ENCODE data around the gene HSBP1.

DNA sequence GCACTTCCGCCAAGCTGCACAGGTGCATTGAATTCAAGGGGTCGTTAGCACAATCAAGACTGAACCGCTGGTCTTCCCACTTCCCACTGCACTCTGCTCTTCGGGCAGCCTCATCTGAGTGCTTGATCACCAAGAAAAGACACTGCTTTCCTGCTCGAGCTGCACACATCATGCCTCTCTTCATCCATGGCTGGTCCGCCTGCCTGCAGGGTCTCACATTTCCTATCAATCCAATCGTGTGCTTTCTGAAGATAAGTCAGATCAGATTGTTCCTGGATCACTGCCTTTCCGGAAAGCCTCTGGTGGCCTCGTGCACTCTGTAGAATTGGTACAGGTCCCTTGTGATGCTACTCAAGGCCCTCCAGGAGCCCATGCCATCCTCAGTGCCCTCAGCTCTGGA lies 30.8 kb upstream of the HSBP1 start:
- TF ChIP-seq GLIS3 (CRISPR knock-in tag; IDR thresholded peaks at IDR 0.05) (no peak), ZC3H10 (CRISPR knock-in tag; IDR thresholded peaks at IDR 0.05) (no peak), ZFP3 (CRISPR knock-in tag; IDR thresholded peaks at IDR 0.05) (no peak), TCF4 (CRISPR knock-in tag; IDR thresholded peaks at IDR 0.05; ENCODE audit: borderline replicate concordance) (no peak)
- TF ChIP-seq, protein P1, sequence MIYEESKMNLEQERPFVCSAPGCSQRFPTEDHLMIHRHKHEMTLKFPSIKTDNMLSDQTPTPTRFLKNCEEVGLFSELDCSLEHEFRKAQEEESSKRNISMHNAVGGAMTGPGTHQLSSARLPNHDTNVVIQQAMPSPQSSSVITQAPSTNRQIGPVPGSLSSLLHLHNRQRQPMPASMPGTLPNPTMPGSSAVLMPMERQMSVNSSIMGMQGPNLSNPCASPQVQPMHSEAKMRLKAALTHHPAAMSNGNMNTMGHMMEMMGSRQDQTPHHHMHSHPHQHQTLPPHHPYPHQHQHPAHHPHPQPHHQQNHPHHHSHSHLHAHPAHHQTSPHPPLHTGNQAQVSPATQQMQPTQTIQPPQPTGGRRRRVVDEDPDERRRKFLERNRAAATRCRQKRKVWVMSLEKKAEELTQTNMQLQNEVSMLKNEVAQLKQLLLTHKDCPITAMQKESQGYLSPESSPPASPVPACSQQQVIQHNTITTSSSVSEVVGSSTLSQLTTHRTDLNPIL (CRISPR knock-in tag; IDR thresholded peaks at IDR 0.05; ENCODE audit: low read depth) = no peak

All from SK-N-SH treated with all-trans-retinoic acid at 6 μM for 48 hours (cell line).